ENCODE data around the gene HS1BP3.
A peak's percentile ranks its signal among the peaks of the same experiment; 100 is the strongest.

HS1BP3 gene

GRCh38 chr2:20663196-20664070 is 12.5 kb upstream of the HS1BP3 start:
- no peak for DNase-seq

- DNase-seq, result no peak
These were observed 11.5 kb upstream of the HS1BP3 start for GRCh38 chr2:20662308-20662937.

GRCh38 chr2:20661421-20662307 is 10.8 kb upstream of the HS1BP3 start:
- peak; percentile 29 for DNase-seq

GRCh38 chr2:20660506-20661420 is 9.9 kb upstream of the HS1BP3 start:
- DNase-seq, result no peak

- DNase-seq, result no peak
These were observed 6.8 kb upstream of the HS1BP3 start for GRCh38 chr2:20657522-20658235.

- no peak for DNase-seq
These were observed 5.7 kb upstream of the HS1BP3 start for GRCh38 chr2:20656561-20656960.

- no peak for DNase-seq
These were observed 3.6 kb upstream of the HS1BP3 start for GRCh38 chr2:20654535-20654813.

- DNase-seq, result no peak
These were observed 3.0 kb upstream of the HS1BP3 start for GRCh38 chr2:20653695-20654534.

GRCh38 chr2:20652673-20653575 is 2.0 kb upstream of the HS1BP3 start:
- DNase-seq, result no peak

GRCh38 chr2:20652141-20652540 is 1.2 kb upstream of the HS1BP3 start:
- DNase-seq, result no peak

GRCh38 chr2:20651731-20652099 is 817 bp upstream of the HS1BP3 start:
- no peak for DNase-seq

GRCh38 chr2:20650393-20650876 is 463 bp downstream of the HS1BP3 start:
- DNase-seq, result peak; percentile 4

- DNase-seq, result no peak
These were observed 922 bp downstream of the HS1BP3 start for GRCh38 chr2:20649976-20650375.

GRCh38 chr2:20649576-20649975 is 1.3 kb downstream of the HS1BP3 start:
- no peak for DNase-seq

- DNase-seq, result no peak
These were observed 2.1 kb downstream of the HS1BP3 start for GRCh38 chr2:20648831-20649230.

- DNase-seq, result no peak
These were observed 2.7 kb downstream of the HS1BP3 start for GRCh38 chr2:20648206-20648605.

- DNase-seq, result no peak
These were observed 3.2 kb downstream of the HS1BP3 start for GRCh38 chr2:20647738-20648137.

GRCh38 chr2:20647211-20647610 is 3.7 kb downstream of the HS1BP3 start:
- DNase-seq, result no peak

GRCh38 chr2:20646446-20646845 is 4.5 kb downstream of the HS1BP3 start:
- DNase-seq, result no peak

GRCh38 chr2:20645761-20646160 is 5.1 kb downstream of the HS1BP3 start:
- DNase-seq, result no peak

Measured in stimulated activated naive CD4-positive, alpha-beta T cell treated with Interleukin-2 at 50 U/mL for 16 hours (primary cell).